GM21447 (cell line): Measurements from ENCODE around the gene PODN.

ENCODE experiments used
- ATAC-seq: cut with Tn5 transposase; IDR thresholded peaks from one replicate; pipeline ENCODE4 v1.9.1; 2021; ENCODE audit not compliant: unreplicated experiment

The PODN gene

GRCh38 chr1:53112861-53113260 lies 50.8 kb downstream of the PODN start:
- ATAC-seq = no peak

GRCh38 chr1:53114090-53114489 lies 52.1 kb downstream of the PODN start:
- ATAC-seq = no peak

DNA sequence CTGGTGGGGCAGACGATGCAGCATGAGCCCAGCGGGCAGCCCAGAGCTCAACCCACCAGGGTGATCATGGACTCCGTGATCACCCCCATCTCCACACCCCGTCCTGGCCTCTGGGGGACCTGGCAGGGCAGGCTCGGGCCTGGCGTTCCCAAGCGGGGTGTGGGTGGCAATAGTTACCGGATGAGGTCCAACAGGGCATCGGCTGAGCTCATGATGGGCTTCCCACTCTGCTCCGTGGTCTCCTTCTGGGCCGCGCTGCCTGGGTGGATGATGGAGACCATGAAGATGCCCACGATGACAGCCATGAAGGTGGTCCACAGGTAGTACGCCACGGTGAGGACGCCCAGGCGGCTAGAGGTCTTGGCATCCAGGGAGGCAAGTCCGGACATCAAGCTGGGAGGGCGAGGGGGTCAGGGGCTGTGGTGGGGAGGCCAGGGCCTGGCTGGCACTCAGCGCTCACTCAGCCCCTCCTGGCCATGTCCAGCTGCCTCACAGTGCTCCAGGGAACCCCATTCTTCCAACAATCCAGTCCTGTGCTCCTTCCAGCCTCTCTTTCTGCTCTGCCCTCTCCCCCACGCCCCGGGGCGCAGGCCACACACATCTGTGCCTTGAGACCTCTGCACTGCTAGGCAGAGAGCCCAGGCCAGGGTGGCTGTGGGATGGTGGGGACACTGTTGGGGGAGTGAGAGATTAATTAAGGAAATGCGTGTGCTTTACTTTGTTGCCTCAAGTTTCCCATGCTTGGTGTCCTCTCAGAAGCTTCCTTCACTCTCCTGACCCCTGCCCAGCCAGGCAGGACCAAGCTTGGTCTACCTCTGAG lies 52.8 kb downstream of the PODN start:
- no peak for ATAC-seq

- ATAC-seq = no peak
Observed at GRCh38 chr1:53115403-53116306, 53.6 kb downstream of the PODN start.

DNA sequence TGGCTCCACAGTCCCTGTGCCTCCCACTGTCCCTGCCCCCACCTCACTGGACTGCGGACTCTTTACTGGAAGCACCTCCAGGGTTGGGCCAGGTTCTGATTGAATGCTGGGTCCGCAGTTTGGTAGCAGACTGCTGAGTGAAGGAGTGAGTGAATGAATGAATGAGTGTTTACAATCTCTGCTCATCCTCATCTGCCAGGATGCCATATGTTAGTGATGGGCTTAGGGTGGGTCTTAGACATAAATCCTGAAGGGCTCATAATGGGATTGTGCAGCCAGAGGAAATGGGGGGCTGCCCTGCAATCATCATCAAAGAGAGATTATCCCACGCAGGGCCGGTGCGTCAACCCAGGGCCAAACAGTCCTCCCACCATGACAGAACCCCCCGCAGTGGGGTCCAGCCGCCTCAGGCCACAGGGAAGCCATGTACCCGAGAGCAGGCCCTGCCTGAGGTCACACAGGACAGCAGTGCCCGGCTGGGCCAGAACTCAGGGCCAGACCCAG lies 54.3 kb downstream of the PODN start:
- ATAC-seq = no peak

GRCh38 chr1:53116933-53117600 lies 55.1 kb downstream of the PODN start:
- ATAC-seq = no peak

GRCh38 chr1:53117836-53118235 lies 55.8 kb downstream of the PODN start:
- ATAC-seq = no peak

GRCh38 chr1:53120659-53121058 lies 58.6 kb downstream of the PODN start:
- no peak for ATAC-seq

DNA sequence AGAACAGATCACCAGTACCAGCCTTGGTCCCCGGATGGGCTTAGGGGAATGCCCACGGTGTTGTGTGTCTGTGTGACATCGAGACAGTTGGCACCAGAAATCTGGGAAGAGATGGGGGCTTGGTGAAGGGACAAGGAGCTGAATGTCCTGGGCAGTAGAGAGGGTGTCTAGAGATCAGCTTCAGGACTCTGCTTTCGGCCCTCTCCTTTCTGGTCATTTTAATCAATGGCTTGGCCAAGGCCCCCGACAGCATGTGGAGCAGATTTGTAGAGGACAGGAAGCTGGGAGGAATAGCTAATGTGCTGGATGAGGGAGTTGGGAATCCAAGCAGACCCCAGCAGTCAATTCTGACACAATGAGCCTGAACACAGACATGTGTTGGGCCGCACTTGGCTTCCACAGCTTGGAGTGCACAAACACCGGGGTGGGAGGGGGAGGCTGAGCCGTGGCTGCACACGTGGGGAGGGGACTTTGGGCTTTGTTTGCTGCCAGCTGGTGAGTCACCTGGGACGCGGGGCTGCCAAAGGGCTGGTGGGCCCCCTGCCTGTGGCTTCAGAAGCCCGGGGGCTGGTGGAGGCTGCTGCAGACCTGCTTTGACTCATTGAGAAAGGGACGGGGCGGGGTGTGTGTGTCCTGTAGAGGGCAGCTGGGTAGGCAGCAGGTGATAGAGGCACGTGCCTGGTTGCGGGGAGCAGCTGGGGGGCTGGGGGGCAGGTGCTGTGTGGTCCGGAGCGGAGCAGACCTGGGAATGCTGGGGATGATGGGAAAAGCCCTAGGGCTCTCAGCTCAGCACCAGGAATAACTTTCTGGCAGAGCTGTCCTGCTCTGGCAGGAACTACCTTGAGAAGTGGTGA lies 59.5 kb downstream of the PODN start:
- no peak for ATAC-seq

DNA sequence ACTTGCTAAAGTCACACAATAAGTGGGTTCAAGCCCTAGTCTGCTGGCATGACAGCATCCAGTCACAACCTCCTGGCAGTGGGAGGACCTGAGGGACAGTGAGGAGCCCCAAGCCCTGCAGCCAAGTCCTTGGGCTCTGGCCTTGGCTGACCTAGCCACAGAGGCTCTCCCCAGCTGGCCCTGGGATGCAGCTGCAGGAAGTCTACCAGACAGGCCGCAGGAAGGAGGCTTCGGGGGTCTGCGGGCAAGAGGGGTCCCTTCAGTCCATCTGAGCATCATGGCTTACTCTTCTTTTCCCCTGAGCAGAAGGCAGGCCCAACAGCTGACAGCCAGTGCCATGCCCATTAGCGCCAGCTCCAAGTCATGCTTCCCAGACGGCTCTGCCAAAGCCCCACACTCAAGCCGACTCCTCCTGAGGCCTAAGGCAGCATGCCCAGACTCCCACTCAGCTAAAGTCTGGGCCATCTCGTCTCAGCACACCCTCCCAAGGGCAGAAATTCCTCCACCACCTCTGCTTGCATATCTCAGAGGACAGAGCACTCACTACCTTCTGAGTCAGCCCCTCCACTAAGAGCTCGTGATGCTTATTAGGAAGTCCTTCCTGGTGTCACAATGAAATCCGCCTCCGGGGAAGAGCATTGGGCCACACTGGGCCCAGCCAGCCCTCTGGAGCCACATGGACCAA lies 60.3 kb downstream of the PODN start:
- ATAC-seq = no peak

GRCh38 chr1:53122961-53123413 lies 61.0 kb downstream of the PODN start:
- ATAC-seq = no peak

DNA sequence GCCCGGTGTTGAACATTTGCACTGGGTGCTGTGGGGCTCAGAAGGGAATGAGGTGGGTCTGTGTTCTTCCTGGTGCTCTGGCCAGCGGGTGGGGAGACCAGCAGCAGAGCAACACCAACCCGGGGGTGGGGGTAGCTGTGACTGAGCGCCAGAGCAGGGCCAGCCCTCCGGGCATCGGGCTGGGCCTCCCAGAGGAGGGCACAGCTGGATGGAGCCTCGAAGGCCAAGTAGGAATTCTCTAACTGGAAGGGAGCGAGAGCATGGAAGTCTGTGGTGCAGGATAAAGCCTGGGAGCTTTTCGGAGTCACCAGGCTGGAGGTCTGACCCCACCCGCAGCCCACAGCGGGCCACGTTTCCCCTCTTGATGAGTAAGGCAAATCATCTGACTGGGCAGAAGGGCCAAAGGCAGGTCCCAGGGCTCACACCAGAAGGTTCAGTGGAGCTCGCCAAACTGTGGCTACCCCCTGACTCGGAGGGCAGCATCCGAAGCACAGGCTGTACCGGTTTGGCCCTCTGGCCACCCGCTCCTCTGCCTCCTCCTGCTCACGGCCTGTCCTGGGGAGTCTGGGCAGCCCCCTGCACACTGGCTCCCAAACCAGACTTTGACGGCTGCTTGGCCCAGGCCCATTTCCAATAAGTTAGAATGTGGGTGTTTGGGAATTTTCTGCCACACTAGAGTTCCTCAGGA lies 61.6 kb downstream of the PODN start:
- no peak for ATAC-seq

GRCh38 chr1:53125122-53125521 lies 63.1 kb downstream of the PODN start:
- ATAC-seq = no peak

GRCh38 chr1:53125623-53126360 lies 63.8 kb downstream of the PODN start:
- no peak for ATAC-seq

- ATAC-seq = no peak
Observed at GRCh38 chr1:53126495-53126894, 64.5 kb downstream of the PODN start.

- no peak for ATAC-seq
Observed at GRCh38 chr1:53127546-53127945, 65.5 kb downstream of the PODN start.

DNA sequence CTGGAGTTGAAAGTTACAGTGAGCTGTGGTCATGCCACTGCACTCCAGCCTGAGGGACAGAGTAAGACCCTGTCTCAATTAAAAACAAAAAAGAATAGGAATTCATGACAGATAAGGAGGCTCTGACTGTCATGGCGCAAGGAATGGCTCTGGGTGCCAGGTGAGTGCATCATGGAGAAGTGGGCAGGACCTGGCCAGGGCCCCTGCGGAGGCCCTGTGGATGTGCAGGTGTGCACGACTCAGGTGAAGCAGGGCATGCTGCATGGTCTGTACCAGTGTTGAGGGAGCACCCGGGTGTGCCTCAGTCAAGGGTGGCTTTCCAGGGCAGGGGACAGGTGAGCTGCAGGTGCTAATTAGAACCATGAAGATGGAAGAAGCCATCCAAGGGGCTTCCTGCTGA lies 66.4 kb downstream of the PODN start:
- no peak for ATAC-seq

DNA sequence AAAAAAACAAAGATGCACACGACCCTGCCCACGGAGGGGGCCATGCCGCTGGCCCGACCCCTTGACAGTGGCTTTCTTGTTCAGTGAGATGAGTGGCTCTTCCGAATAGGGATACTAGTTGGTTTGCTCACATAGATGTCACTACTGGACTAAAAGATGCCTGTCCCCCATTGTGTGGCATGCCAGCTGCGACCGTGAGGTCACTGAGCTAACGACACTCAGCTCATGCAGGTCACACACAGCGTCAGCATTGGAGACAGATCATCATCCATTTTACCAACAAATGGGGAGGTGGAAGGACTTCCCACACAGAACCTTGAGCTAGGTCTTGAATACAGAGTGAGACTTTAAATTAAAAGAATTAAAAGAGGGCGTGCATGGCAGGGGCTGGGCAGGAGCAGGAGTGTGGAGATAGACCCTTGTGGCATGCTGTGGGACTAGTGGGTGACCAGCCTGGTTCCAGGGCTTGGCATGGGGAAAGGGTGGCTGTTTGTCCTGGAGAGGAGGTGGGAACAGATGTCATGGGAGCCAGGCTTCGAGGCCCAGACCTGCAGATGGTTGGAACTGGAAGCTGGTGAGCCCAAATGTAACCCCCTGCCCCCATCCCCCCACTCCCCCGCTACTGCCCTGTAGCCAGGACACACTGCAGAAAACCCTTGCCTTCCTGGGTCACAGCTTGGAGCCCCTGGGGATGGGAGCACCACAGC lies 68.0 kb downstream of the PODN start:
- ATAC-seq = no peak
